ENCODE data around the gene CPNE6.

CPNE6 gene

GRCh38 chr14:24122416-24122815 lies 51.1 kb downstream of the CPNE6 start:
- Histone ChIP-seq H3K9ac (ENCODE audit: low read depth, low read length) (no peak overlapping the region), H3K4me3 (ENCODE audit: low read depth, low read length) (no peak overlapping the region), H3K27me3 (ENCODE audit: control insufficient read depth, insufficient read depth, low read length) (no peaks in the 10 kb centered on the region), H3K9me3 (ENCODE audit: control insufficient read depth, insufficient read depth, low read length) (no peaks in the 10 kb centered on the region), H3K27ac (ENCODE audit: low read depth, low read length) (no peak overlapping the region), H3K36me3 (ENCODE audit: control insufficient read depth, insufficient read depth, low read length) (peaks cover 64% of the 10 kb centered on the region), H3K4me1 (ENCODE audit: control insufficient read depth, insufficient read depth, low read length) (no peaks in the 10 kb centered on the region)

- H3K36me3 ChIP-seq (ENCODE audit: control insufficient read depth, insufficient read depth, low read length), result peaks cover 59% of the 10 kb centered on the region
- H3K27ac ChIP-seq (ENCODE audit: low read depth, low read length), result no peak overlapping the region
- H3K9me3 ChIP-seq (ENCODE audit: control insufficient read depth, insufficient read depth, low read length), result no peaks in the 10 kb centered on the region
Measured at GRCh38 chr14:24122898-24123297, 51.5 kb downstream of the CPNE6 start.

GRCh38 chr14:24123424-24124417 lies 52.4 kb downstream of the CPNE6 start:
- no peak overlapping the region for H3K9ac ChIP-seq (ENCODE audit: low read depth, low read length)

More at GRCh38 chr14:24122898-24123297, 51.5 kb downstream of the CPNE6 start:
- Histone ChIP-seq H3K4me1 (ENCODE audit: control insufficient read depth, insufficient read depth, low read length) (no peaks in the 10 kb centered on the region), H3K9ac (ENCODE audit: low read depth, low read length) (no peak overlapping the region), H3K4me3 (ENCODE audit: low read depth, low read length) (no peak overlapping the region), H3K27me3 (ENCODE audit: control insufficient read depth, insufficient read depth, low read length) (no peaks in the 10 kb centered on the region)

DNA sequence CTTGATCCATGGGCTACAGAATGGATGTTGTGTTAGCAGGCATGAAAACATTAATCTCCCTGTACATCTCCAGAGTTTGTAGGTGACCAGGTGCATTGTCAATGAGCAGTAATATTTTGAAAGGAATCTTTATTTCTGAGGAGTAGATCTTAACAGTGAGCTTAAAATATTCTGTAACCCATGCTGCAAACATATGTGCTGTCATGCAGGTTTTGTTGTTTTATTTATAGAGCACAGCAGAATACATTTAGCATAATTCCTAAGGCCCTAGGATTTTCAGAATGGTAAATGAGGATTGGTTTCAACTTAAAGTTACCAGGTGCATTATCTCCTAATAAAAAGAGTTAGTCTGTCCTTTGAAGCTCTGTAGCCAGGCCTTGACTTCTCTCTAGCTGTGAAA lies 55.6 kb downstream of the CPNE6 start:
- Histone ChIP-seq H3K27ac (ENCODE audit: low read depth, low read length) (no peak overlapping the region), H3K4me3 (ENCODE audit: low read depth, low read length) (no peak overlapping the region), H3K9me3 (ENCODE audit: control insufficient read depth, insufficient read depth, low read length) (no peaks in the 10 kb centered on the region), H3K36me3 (ENCODE audit: control insufficient read depth, insufficient read depth, low read length) (peaks cover 22% of the 10 kb centered on the region), H3K27me3 (ENCODE audit: control insufficient read depth, insufficient read depth, low read length) (no peaks in the 10 kb centered on the region), H3K4me1 (ENCODE audit: control insufficient read depth, insufficient read depth, low read length) (no peaks in the 10 kb centered on the region), H3K9ac (ENCODE audit: low read depth, low read length) (no peak overlapping the region)

More at GRCh38 chr14:24123424-24124417, 52.4 kb downstream of the CPNE6 start:
- Histone ChIP-seq H3K27ac (ENCODE audit: low read depth, low read length) (no peak overlapping the region), H3K9me3 (ENCODE audit: control insufficient read depth, insufficient read depth, low read length) (no peaks in the 10 kb centered on the region), H3K4me3 (ENCODE audit: low read depth, low read length) (no peak overlapping the region), H3K4me1 (ENCODE audit: control insufficient read depth, insufficient read depth, low read length) (no peaks in the 10 kb centered on the region), H3K27me3 (ENCODE audit: control insufficient read depth, insufficient read depth, low read length) (no peaks in the 10 kb centered on the region), H3K36me3 (ENCODE audit: control insufficient read depth, insufficient read depth, low read length) (peaks cover 51% of the 10 kb centered on the region)

- Histone ChIP-seq H3K27me3 (ENCODE audit: control insufficient read depth, insufficient read depth, low read length) (no peaks in the 10 kb centered on the region), H3K4me1 (ENCODE audit: control insufficient read depth, insufficient read depth, low read length) (no peaks in the 10 kb centered on the region), H3K9ac (ENCODE audit: low read depth, low read length) (no peak overlapping the region), H3K4me3 (ENCODE audit: low read depth, low read length) (no peak overlapping the region), H3K27ac (ENCODE audit: low read depth, low read length) (no peak overlapping the region), H3K9me3 (ENCODE audit: control insufficient read depth, insufficient read depth, low read length) (no peaks in the 10 kb centered on the region), H3K36me3 (ENCODE audit: control insufficient read depth, insufficient read depth, low read length) (peaks cover 17% of the 10 kb centered on the region)
Measured at GRCh38 chr14:24127673-24128072, 56.3 kb downstream of the CPNE6 start.
